ENCODE measurements around the gene MT1HL1.

GRCh38 chr1:236989290-236990051 lies 14.8 kb downstream of the MT1HL1 start:
- TF ChIP-seq CTCF (IDR thresholded peaks at IDR 0.05), result no peak
- TF ChIP-seq EP300 (IDR thresholded peaks at IDR 0.05), result no peak

Data from suprapubic skin (tissue), 3 donors.